ENCODE data around the gene MRPL55.

MRPL55 gene

GRCh38 chr1:228134591-228134990, 25.5 kb upstream of the MRPL55 start:
- no peak for DNase-seq (ENCODE audit: low read depth)
- no peak for TF ChIP-seq CTCF (conservative IDR thresholded peaks at IDR 0.05; ENCODE audit: low read length)
- H3K4me3 ChIP-seq (ENCODE audit: low read length) = no peak overlapping the region

- no peak for DNase-seq (ENCODE audit: low read depth)
- H3K4me3 ChIP-seq (ENCODE audit: low read length) = no peak overlapping the region
- no peak for TF ChIP-seq CTCF (conservative IDR thresholded peaks at IDR 0.05; ENCODE audit: low read length)
Observed at GRCh38 chr1:228131766-228132165, 22.7 kb upstream of the MRPL55 start.

- no peak for TF ChIP-seq CTCF (conservative IDR thresholded peaks at IDR 0.05; ENCODE audit: low read length)
- no peak for DNase-seq (ENCODE audit: low read depth)
- H3K4me3 ChIP-seq (ENCODE audit: low read length) = no peak overlapping the region
Observed at GRCh38 chr1:228125185-228125584, 16.1 kb upstream of the MRPL55 start.

- no peak for TF ChIP-seq CTCF (conservative IDR thresholded peaks at IDR 0.05; ENCODE audit: low read length)
- no peak overlapping the region for H3K4me3 ChIP-seq (ENCODE audit: low read length)
- DNase-seq (ENCODE audit: low read depth) = no peak
Observed at GRCh38 chr1:228123505-228123904, 14.4 kb upstream of the MRPL55 start.

- no peak for TF ChIP-seq CTCF (conservative IDR thresholded peaks at IDR 0.05; ENCODE audit: low read length)
- H3K4me3 ChIP-seq (ENCODE audit: low read length) = no peak overlapping the region
- no peak for DNase-seq (ENCODE audit: low read depth)
Observed at GRCh38 chr1:228122921-228123441, 13.9 kb upstream of the MRPL55 start.

GRCh38 chr1:228120857-228121489, 11.9 kb upstream of the MRPL55 start:
- H3K4me3 ChIP-seq (ENCODE audit: low read length) = no peak overlapping the region
- TF ChIP-seq CTCF (conservative IDR thresholded peaks at IDR 0.05; ENCODE audit: low read length) = no peak
- DNase-seq (ENCODE audit: low read depth) = peak; percentile 60

- no peak for TF ChIP-seq CTCF (conservative IDR thresholded peaks at IDR 0.05; ENCODE audit: low read length)
- no peak for DNase-seq (ENCODE audit: low read depth)
- no peak overlapping the region for H3K4me3 ChIP-seq (ENCODE audit: low read length)
Observed at GRCh38 chr1:228120351-228120750, 11.3 kb upstream of the MRPL55 start.
